Kidney epithelial cell (primary cell): Measurements from ENCODE around the gene FLT3. TPM values are rescaled to one million over a fixed set of nuclear protein-coding genes. Genes with fewer than 3 reads are reported as not detected.

Experiments
- DNase-seq: peaks from one replicate; pipeline ENCODE4 v3.0.0-alpha.2; 2010; ENCODE audit warnings: low read depth
- H3K27me3 ChIP-seq: 2 replicates; pipeline ENCODE4 v1.6.0; 2011; ENCODE audit warnings: low read length; ENCODE audit not compliant: control insufficient read depth, insufficient read depth
- H3K36me3 ChIP-seq: 2 replicates; pipeline ENCODE4 v1.5.1; 2011; ENCODE audit warnings: low read length; ENCODE audit not compliant: control insufficient read depth, insufficient read depth
- H3K4me3 ChIP-seq: 2 replicates; pipeline ENCODE4 v1.5.1; 2011; ENCODE audit warnings: low read depth, mild to moderate bottlenecking, control low read depth, low read length
- total RNA-seq: library from RNA; depleted of rRNA; stranded (reverse); fragments of >200 nt; gene quantifications from 2 replicates; pipeline ENCODE4 v1.2.3, GENCODE V29; 2015
- TF ChIP-seq, protein P1 (sequence below): IDR thresholded peaks from 2 replicates; pipeline ENCODE4 v1.5.1; 2011; ENCODE audit warnings: mild to moderate bottlenecking, moderate library complexity, low read length, control low read depth, inconsistent platforms; ENCODE audit not compliant: insufficient read depth, poor library complexity, severe bottlenecking

The FLT3 gene
- total RNA-seq, 1 donor from 2014 or later: 0.88 TPM

DNA sequence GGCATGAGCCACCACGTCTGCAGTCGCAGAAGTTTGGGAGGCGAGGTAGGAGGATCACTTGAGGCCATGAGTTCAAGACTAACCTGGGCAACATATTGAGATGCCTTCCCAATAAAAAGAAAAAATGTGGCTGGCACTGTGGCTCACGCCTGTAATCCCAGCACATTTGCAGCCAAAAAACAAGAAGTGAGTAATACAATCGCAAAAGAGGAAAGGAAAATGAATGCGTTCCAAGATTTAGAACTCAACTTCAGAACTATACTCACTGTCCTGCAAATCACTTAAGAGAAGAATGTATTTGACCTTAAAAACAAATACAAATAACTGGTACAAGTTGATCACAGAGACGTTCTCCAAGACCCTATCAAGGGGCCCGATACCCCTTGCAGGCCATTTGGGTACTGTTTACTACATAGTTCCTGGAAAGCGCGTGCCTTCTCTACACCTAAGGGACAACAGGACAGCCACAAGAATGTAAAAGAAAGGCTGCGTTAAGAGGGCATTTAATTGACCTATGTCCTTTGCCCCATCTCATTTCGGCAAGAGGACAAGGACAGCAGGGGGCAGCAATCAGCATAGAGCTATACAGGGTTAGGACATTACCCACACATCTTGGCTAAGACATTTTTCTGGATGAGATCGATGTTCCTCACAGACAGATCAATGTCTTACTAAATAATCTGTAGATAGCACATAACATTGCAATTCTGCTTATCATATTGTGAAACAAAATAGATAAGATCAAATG lies 41.3 kb downstream of the FLT3 start:
- TF ChIP-seq, protein P1, sequence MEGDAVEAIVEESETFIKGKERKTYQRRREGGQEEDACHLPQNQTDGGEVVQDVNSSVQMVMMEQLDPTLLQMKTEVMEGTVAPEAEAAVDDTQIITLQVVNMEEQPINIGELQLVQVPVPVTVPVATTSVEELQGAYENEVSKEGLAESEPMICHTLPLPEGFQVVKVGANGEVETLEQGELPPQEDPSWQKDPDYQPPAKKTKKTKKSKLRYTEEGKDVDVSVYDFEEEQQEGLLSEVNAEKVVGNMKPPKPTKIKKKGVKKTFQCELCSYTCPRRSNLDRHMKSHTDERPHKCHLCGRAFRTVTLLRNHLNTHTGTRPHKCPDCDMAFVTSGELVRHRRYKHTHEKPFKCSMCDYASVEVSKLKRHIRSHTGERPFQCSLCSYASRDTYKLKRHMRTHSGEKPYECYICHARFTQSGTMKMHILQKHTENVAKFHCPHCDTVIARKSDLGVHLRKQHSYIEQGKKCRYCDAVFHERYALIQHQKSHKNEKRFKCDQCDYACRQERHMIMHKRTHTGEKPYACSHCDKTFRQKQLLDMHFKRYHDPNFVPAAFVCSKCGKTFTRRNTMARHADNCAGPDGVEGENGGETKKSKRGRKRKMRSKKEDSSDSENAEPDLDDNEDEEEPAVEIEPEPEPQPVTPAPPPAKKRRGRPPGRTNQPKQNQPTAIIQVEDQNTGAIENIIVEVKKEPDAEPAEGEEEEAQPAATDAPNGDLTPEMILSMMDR: peak; percentile 35
- H3K27me3 ChIP-seq: peaks cover 4% of the 10 kb centered on the region
- H3K36me3 ChIP-seq: no peaks in the 10 kb centered on the region
- no peak for DNase-seq
- H3K4me3 ChIP-seq: no peak overlapping the region

DNA sequence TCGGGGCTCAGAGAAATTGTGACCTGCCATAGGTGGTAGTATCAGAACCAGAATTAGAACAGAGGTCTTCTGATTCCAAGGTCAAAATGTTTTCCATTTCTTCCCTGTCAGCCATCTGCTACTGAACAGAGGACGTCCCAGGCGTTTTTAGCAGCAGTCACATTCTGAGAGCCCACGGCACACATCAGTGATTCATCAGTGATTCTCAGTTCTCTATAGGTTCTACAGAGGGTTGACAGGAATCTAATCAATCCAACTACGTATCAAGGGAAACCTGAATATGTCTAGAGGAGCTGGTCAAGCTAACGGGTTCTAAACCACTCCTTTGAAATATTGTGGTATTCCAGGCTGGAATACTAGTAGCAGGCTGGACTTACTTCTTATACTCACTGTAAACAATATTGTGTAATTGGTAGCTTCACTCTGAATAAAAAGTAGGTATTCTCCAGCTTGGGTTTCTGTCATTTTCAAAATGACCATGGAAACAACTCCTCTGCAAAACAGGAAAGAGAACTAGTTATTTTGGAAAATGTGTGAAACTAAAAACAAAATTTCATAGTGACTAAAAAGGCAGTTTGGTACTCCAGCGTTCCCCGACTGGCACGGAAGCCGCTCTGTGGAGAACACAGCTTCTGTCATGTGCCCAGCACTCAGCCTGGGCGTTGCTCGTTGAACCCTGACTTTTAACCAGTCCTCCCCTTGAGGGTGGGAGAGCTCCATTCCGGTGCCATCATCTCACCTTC lies 43.2 kb downstream of the FLT3 start:
- Histone ChIP-seq H3K27me3 (peaks cover 4% of the 10 kb centered on the region), H3K36me3 (no peaks in the 10 kb centered on the region), H3K4me3 (no peak overlapping the region)
- no peak for DNase-seq
- TF ChIP-seq, protein P1: no peak

DNA sequence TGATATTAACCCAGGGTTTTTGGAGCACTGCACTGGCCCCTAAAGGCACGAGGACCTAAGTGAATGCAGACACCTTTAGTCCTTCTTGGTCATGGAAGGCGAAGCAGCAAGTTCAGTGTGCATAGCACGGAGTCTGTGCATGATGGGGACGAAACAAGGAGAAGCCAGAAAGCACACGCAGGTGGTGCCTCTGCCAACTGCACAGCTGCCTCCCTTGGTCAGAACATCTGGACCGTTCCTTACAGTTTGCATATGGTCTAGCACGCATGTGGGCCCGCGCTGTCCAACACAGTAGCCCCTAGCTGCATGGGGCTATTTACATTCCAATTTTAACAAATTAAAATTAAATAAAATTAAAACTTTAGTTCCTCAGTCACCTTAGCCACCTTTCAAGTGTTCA lies 44.0 kb downstream of the FLT3 start:
- H3K36me3 ChIP-seq: no peaks in the 10 kb centered on the region
- TF ChIP-seq, protein P1: no peak
- no peak for DNase-seq
- H3K4me3 ChIP-seq: no peak overlapping the region
- peaks cover 4% of the 10 kb centered on the region for H3K27me3 ChIP-seq

DNA sequence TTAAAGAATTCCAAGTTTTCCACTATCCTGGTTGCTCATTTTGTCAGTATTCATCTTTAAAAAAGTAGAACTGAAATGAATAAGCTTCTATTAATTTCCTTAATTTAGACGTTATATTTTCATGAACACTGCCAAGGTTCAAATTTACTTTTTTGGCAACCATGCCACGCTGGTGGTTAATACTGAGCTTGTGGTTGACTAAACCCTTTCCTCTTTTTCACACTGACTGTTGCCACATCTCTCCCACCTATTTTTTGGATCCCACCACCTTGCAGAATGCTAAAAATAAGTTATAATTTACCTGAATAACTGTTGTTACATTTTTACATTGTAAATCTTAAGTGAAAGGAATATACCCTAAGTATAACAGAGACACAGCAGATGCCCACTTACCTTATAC lies 45.0 kb downstream of the FLT3 start:
- no peak for DNase-seq
- Histone ChIP-seq H3K27me3 (peaks cover 4% of the 10 kb centered on the region), H3K4me3 (no peak overlapping the region), H3K36me3 (no peaks in the 10 kb centered on the region)
- TF ChIP-seq, protein P1: no peak

DNA sequence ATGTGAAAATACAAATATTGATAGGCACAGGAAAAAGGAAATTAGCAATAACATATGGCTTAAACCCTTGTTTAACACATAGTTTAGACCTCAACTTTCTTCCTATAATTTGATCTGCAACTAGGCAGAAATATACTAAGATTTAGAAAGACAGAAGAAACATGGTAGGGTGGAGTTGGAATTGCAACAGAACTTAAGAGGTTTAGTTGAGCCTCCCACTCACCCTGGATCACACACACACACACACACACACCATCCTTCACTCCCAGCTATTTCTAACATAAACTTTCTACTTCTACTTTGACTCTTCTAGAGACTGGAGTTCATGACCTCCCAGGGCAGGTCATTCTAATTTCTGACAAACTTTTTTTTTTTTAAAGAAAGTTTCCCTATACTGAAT lies 47.4 kb downstream of the FLT3 start:
- TF ChIP-seq, protein P1: no peak
- DNase-seq: no peak
- no peaks in the 10 kb centered on the region for H3K36me3 ChIP-seq
- H3K27me3 ChIP-seq: peaks cover 4% of the 10 kb centered on the region
- no peak overlapping the region for H3K4me3 ChIP-seq
